ELF-1 (cell line): ENCODE results near the gene TMEM59.
"Not testable (repeated sequence)": the region's sequence is repeated elsewhere in the genome, so short reads cannot be mapped to it uniquely, and the experiment has no call there.

Experiments
- DNase-seq: peaks from one replicate; pipeline ENCODE4 v3.0.0-alpha.2; 2016; ENCODE audit warnings: low read depth, low spot score

The TMEM59 gene

DNA sequence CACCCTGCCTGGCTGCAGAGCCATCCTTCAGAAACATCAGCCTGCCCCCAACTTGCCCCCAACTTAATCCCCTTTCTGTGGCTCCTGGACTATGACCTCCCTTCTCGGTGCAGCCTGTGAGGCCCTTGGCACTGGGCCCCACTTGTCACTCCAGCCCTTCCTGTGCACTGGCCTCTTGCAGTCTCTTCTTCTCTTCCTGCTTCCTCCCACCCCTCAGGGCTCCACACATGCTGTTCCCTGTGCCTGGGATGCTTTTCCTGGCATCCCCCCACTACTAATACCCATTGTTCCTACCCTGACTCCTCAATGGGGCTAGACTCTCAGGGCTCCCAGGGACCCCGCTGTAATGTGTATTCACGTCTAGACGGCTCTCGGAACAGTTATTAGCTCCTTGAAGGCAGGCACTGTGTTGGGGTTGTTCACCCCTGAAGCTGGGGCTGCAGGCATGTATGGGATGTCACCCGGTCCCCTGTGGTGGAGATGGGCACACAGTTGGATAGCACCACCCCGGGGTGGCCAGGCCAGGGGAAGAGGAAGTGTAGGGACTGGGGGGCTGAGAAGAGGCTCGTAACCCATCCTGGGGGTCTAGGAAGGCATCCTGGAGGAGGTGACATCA, 39.5 kb downstream of the TMEM59 start:
- no peak for DNase-seq

DNA sequence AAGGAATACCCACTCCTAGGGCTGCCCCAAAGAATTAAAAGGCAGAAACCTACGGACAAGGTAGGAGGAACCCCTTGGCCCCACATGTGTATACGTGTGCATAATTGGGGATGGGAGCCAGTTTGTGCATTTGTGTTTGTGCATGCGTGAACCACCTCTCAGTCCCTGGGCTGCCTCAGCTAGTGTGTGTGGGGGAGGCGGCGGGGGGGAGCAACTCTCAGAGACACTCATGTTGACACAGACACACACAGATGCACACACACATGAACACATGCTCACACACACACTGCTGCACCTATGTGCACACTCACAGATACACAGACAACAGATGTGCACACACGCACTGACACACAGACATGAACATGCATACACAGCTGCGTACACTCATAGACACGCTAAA, 40.1 kb downstream of the TMEM59 start:
- DNase-seq = no peak

DNA sequence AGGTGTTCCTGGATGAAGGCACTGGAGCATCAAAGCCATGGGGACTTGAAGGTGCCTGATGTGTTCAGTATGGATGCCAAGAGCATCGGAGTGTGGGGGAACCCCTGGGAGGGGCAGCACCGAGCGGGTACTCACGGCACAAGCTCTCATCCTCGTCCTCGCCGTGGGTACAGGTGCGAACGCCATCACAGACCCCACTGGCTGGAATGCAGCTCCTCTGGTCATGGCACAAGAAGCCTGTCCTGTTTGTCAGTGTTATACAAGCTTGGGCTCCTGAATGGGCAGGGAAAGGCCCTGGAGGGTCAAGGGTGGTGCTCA, 41.0 kb downstream of the TMEM59 start:
- no peak for DNase-seq

DNA sequence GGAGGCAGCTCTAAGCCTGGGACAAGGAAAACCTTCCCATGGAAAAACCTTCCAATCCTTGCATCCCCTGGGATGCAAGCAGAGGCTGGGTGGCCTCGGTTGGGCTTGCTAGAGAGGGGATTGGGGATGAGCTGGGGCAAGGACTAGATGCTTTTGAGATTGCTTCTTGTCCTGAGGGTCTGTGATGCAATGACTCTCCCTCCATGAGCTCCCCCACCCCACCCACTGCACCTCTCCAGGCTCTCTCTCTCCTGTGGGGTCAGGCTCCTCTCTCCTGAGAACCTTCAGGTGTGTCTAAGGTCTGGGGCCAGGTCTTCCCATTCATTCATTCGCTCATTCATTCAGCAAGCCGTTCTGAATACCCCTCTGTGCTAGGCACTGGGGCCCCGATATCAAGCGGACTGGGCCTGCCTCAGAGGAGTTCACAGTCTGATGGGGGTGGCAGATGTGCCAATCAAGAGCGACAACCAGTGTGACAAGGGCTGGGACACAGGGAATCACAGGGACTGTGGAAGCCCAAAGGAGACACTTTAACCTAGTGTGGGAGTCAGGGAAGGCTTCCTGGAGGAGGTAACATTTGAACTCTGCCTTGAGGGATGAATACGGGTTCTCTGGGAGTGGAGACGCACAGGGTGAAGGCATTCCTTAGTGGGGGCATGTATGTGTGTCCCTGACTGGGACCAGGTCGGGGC, 41.5 kb downstream of the TMEM59 start:
- no peak for DNase-seq

DNA sequence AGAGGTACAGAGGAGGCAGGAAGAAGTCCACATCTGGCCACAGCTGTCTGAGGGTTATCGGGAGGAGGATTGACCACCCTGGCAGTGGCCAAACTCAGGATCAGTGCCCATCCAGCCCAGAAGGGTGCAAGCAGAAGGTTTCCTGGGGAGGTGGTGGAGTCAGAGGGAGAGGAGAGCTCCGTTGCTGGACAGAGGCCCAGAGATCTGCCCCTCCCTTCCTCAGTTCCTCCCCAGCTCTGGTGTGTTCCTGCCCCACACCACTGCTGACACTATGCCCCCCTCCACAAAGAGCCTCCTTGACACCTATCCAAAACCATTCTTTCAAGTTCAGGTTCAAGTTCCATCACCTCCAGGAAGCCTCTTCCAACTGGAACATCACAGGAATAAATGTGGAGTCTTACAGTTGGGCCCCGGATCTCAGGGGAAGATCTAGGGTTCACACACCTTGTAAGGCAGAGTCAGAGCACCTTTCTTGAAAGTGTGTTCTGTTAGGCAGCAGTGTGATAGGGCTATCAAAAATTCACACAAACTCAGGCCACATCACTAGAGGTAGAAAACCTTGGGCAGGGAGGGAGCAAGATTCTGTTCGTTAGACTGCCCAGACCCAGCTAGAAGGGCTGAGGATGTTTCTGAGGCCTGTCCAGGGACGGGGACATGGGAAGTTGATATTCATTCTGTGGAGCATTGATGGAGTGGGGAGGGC, 42.4 kb downstream of the TMEM59 start:
- DNase-seq = no peak

DNA sequence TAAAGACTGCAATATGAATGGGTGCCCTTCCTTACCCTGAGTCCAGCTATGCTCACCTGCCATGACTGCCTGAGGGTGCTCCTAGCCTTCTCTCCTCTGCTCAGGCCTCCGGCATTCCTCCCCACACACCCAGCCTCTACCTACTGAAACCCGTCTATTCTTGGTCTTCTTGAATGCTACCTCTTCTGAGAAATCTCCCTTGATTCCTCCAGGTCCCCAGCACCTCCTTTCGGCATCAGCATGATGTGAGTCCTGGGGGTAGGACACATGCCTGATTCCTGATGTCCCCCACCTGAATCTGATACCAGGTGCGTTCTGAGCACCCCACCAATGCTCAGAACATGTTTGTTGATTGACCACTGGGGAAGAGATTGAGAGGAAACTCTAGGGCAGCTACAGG, 43.6 kb downstream of the TMEM59 start:
- no peak for DNase-seq

DNA sequence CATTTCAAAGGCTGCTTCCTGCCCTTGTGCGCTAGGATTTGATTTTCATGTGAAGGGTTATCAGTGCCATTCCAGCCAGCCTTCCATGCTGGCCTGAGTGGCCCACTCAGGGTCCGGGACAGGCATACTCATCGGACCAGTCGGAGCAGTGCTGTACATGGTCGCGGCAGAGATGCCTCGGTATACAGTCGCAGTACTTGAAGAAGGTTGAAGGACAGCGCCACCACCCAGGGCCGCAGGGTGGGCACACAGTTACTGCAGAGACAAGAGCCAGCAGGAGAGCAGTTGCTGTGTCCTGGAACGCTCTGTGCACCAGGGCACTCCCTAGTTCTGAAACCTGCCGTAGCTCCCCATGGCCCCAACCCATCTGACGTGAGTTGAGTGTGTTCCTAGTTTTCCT, 44.1 kb downstream of the TMEM59 start:
- no peak for DNase-seq

DNA sequence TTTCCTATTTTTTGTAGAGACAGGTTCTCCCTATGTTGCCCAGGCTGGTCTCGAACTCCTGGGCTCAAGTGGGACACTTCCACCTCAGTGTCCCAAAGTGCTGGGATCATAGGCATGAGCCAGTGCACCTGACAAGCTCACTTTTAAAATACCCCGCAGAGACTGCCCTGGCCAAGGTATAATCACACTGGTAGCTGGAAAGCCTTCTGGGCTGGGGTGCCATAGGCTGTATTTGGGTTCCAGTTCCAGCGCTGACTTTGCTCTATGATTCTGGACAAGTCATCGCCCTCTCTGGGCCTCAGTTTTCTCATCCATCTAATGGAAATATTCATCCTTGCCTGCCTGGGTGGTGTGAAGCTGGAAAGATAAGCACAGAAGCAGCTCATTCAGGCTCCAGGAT, 45.4 kb downstream of the TMEM59 start:
- DNase-seq = no peak

DNA sequence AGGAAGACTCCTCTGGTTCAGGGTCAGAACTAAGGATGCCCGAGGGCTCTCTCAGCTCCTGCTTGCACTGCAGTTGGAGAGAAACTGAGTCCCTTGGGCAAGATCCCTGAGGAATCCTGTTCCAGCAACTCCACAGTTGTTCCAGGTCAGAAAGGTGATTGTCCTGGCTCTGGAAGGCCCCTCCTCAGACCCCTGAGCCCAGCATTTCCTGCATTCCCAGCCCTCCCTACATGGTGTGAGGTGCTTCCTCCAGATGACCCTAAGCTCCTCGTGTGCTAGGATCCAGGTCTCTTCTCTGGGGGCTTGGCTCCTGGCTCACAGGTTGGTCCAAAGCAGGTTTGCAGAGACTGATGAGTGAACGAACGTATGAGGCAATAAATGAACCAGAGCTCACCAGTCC, 46.5 kb downstream of the TMEM59 start:
- no peak for DNase-seq

DNA sequence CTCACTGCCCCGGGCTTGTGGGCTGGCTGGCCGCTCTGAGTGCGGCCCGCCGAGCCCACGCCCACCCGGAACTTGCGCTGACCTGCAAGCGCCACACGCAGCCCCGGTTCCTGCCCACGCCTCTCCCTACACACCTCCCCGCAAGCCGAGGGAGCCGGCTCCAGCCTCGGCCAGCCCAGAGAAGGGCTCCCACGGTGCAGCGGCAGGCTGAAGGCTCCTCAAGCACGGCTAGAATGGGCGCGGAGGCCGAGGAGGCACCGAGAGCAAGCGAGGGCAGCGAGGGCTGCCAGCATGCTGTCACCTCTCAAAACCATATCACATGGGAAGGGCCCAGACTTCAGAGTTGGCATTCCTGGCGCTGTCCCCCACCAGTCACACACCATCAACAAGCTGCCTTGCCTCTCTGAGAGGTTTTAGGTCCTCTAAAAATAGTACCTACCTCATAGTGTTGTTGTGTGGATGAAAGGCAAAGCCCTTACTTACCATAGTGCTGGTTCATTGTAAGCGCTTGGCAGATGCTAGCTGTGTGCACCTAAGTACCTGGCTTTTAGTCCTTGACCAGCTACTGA, 48.4 kb downstream of the TMEM59 start:
- no peak for DNase-seq

DNA sequence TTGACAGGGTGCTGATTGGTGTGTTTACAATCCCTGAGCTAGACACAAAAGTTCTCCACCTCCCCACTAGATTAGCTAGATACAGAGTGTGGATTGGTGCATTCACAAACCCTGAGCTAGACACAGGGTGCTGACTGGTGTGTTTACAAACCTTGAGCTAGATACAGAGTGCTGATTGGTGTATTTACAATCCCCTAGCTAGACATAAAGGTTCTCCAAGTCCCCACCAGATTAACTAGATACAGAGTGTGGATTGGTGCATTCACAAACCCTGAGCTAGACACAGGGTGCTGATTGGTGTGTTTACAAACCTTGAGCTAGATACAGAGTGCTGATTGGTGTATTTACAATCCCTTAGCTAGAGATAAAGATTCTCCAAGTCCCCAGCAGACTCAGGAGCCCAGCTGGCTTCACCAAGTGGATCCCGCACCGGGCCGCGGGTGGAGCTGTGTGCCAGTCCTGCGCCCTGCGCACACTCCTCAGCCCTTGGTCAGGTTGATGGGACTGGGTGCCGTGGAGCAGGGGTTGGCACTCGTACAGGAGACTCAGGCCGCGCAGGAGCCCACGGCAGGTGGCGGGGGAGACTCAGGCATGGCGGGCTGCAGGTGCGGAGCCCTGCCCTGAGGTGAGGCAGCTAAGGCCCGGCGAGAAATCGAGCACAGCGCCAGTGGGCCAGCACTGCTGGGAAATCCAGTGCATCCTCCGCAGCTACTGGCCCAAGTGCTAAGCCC, 49.1 kb downstream of the TMEM59 start:
- DNase-seq = not testable (repeated sequence)

DNA sequence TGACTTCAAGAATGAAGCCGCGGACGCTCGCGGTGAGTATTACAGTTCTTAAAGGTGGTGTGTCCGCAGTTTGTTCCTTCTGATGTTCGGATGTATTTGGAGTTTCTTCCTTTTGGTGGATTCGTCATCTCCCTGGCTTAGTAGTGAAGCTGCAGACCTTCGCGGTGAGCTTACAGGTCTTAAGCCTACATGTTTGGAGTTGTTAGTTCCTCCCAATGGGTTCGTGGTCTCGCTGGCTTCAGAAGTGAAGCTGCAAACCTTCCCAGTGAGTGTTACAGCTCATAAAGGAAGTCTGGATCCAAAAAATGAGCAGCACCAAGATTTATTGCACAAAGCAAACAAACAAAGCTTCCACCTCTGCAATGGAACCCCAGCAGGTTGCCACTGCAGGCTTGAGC, 49.8 kb downstream of the TMEM59 start:
- no peak for DNase-seq

DNA sequence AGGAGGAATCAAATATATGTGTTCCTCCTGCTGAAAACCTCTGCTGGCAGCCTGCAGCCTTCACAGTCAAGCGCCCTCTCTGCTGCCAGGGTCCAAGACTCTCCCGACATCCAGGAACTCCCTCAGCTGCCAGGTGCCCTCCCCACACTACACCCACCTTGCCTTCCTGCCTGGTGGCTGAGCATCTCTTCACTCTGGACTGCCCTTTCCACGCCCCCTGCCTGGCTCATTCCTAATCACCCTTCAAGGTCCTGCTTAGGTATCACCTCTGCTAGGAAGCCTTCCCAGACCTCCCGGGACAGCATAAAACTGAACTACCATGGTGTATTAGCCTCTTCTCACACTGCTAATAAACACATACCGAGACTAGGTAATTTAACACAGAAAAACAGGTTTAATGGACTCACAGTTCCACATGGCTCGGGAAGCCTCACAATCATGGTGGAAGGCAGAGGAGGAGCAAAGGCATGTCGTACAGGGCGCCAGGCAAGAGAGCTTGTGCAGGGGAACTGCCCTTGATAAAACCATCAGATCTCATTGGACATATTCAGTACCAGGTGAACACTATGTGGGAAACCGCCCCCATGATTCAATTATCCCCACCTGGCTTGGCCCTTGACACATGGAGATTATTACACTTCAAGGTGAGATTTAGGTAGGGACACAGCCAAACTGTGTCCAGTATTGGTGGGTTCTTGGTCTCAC, 50.3 kb downstream of the TMEM59 start:
- no peak for DNase-seq

DNA sequence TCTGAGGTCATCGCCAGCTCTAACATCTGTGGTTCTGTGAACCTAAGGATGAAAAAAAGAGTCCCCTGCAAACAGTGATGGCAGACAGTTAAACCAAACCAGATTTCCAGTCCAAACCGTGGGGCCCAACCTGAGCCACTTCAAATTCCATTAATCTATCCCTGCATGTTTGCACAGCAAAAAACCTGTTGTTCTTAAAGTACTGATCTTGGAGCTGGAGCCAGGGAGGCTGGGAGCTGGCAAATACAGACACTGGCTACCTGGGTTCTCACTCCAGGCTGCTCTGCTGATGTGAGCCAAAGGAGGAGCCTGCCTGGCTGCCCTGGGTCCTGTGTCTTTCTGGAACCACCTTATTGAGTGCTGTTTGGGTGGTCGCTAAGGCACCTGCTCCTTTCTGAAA, 51.4 kb downstream of the TMEM59 start:
- no peak for DNase-seq

DNA sequence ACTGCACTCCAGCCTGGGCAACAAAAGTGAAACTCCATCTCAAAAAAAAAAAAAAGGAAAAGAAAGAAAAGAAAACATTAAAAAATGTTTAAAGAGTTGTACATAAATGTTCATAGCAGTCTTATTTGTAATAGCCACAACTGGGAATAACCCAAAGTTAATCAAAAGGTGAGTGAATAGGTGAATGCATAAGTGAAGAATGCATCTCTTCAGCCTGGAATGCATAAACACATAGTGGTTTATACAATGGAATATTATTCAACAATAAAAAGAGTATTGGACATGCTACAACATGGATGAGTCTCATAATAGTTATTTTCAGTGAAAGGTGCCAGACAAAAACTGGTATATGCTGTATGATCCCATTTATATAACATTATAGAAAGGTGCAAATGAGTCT, 53.1 kb downstream of the TMEM59 start:
- no peak for DNase-seq

DNA sequence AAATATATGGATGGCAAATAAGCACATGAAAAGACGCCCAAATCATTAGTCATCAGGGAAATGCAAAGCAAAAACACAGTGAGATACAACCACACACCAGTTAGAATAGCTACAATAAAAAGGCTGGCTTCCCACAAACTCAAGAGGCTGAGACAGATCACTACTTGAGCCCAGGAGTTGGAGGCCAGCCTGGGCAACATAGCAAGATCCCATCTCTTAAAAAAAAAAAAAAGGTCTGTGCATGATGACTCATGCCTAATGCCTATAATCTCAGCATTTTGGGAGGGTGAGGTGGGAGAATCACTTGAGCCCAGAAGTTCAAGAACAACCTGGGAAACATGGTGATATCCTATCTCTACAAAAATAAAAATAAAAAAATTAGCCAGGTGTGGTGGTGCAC, 54.8 kb downstream of the TMEM59 start:
- DNase-seq = no peak

DNA sequence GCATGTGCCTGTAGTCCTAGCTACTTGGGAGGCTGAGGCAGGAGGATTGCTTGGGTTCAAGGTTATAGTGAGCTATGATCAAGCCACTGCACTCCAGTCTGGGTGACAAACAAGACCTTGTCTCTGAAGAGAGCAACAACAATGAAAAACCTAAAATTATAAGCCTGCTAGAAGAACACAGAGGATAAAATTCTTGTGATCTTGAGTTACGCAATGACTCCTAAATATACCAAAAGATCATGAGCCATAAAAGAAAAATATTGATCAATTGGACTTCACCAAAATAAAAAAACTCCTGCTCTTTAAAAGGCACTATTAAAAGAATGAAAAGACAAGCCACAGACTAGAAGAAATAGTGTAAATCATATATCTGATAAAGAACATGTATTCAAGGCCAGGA, 57.3 kb downstream of the TMEM59 start:
- DNase-seq = no peak

DNA sequence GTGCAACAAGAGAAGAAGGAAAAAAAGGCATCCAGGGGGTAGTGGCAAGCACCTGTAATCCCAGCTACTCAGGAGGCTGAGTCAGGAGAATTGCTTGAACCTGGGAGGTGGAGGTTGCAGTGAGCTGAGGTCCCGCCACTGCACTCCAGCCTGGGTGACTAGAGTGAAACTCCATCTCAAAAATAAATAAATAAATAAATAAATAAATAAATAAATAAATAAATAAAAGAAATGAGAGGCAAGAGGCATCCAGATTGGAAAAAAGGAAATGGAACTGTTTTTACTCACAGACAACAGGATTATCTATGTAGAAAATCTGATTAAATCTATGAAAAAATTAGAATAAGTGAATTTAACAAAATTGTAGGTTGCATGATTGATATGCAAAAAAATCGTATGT, 58.5 kb downstream of the TMEM59 start:
- DNase-seq = not testable (repeated sequence)

DNA sequence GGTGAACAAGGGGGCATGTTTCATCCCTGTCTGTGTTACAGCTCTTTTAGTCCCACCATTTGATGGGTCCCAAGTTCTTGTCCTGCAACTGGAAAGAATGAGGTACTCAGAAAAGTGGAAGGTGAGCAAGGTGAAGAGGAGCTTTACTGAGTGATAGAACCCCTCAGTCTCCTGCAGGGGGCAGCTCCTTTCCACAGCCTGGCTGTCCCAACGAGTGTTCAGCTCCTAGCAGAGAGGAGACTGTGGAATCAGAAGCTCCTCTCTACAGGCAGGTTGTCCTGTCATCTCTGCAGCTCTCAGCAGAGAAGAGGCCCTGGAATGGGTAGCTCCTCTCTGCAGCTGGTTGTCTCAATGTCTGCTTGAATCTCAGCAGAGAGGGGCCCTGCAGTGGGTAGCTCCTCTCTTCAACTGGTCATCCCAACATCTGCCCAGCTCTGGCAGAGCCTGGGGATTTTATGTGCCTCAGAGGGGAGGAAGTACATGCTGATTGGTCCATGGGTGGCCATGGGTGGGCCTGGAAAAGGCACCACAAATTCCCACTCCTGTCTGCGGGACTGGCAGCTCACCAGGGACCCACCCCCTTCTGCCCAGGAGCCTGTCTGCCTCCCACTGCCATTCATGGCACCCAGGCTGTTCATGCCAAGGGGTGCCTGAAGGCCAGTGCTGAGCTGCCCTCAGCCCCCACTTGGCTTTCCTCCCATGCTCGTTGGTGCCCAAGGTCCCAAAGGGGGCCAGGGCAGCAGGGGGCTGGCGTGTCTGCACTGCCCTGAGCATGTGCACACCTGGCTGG, 60.7 kb downstream of the TMEM59 start:
- DNase-seq = no peak

DNA sequence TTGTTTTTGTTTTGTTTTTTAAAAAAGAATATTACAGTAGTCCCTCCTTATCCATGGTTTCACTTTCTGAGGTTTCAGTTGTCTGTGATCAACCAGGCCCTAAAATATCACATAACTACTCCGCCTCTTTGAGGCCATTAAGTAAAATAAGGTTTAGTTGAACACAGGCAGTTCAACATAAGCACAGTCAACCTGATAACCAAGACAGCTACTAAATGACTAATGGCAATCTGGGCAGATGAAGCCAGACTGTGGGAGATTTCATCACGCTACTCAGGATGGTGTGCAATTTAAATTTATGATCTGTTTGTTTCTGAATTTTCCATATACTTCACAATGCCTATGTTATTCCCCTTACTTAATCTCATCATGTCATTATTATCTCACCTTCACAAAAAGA, 65.1 kb downstream of the TMEM59 start:
- DNase-seq = no peak

DNA sequence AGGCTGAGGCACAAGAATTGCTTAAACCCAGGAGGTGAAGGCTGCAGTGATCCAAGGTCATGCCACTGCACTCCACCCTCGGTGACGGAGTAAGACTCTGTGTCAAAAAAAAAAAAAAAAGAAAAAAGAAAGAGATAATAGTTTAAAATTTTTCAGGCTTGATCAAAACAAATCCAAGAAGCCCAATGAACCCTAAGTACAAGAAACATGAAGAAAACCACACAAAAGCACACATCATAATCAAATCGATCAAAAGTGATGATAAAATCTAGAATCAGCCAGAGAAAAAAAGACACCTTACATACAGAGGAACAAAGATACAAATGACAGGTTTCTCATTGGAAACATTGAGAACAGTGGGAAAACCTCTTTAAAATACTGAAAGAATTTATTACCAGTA, 66.5 kb downstream of the TMEM59 start:
- no peak for DNase-seq
